ENCODE measurements around the gene APBA2. TPM values are rescaled to one million over a fixed set of nuclear protein-coding genes. Genes with fewer than 3 reads are reported as not detected.

The APBA2 gene
- total RNA-seq, 1 donor from 2014 or later, result 51.4 TPM

- DNase-seq (ENCODE audit: low read depth), result no peak
- no peaks in the 10 kb centered on the region for H3K36me3 ChIP-seq (ENCODE audit: control insufficient read depth, insufficient read depth, low read length)
- H3K4me3 ChIP-seq (ENCODE audit: low read depth, low read length), result no peak overlapping the region
- H3K27me3 ChIP-seq (ENCODE audit: control insufficient read depth, insufficient read depth, low read length), result no peaks in the 10 kb centered on the region
- TF ChIP-seq, protein P1, sequence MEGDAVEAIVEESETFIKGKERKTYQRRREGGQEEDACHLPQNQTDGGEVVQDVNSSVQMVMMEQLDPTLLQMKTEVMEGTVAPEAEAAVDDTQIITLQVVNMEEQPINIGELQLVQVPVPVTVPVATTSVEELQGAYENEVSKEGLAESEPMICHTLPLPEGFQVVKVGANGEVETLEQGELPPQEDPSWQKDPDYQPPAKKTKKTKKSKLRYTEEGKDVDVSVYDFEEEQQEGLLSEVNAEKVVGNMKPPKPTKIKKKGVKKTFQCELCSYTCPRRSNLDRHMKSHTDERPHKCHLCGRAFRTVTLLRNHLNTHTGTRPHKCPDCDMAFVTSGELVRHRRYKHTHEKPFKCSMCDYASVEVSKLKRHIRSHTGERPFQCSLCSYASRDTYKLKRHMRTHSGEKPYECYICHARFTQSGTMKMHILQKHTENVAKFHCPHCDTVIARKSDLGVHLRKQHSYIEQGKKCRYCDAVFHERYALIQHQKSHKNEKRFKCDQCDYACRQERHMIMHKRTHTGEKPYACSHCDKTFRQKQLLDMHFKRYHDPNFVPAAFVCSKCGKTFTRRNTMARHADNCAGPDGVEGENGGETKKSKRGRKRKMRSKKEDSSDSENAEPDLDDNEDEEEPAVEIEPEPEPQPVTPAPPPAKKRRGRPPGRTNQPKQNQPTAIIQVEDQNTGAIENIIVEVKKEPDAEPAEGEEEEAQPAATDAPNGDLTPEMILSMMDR (IDR thresholded peaks at IDR 0.05; ENCODE audit: insufficient read depth, low read length, poor library complexity, severe bottlenecking), result no peak
These were observed 143.9 kb downstream of the APBA2 start for GRCh38 chr15:29029651-29030195.

- H3K27me3 ChIP-seq (ENCODE audit: control insufficient read depth, insufficient read depth, low read length), result no peaks in the 10 kb centered on the region
- TF ChIP-seq, protein P1 (IDR thresholded peaks at IDR 0.05; ENCODE audit: insufficient read depth, low read length, poor library complexity, severe bottlenecking), result no peak
- no peak overlapping the region for H3K4me3 ChIP-seq (ENCODE audit: low read depth, low read length)
- H3K36me3 ChIP-seq (ENCODE audit: control insufficient read depth, insufficient read depth, low read length), result no peaks in the 10 kb centered on the region
- DNase-seq (ENCODE audit: low read depth), result no peak
These were observed 145.9 kb downstream of the APBA2 start for GRCh38 chr15:29031502-29032228.

DNA sequence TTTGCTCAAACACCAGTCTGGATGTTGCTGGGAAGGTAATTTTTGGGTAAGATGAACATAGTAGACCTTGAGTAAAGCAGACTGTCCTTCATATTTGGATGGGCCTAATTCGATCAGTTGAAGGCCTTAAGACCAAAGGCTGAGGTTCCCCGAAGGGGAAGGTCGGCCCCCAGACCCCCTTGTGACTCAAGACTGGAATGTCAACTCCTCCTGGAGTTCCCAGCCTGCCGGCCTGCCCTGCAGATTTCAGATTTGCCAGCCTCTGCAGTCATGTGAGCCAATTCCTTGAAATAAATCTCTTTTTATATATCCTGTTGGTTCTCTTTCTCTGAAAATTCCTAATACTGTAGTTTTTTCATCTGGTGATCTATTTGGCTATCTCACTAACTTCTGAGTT, 146.5 kb downstream of the APBA2 start:
- TF ChIP-seq, protein P1 (IDR thresholded peaks at IDR 0.05; ENCODE audit: insufficient read depth, low read length, poor library complexity, severe bottlenecking), result no peak

GRCh38 chr15:29032751-29033150, 147.0 kb downstream of the APBA2 start:
- Histone ChIP-seq H3K36me3 (ENCODE audit: control insufficient read depth, insufficient read depth, low read length) (no peaks in the 10 kb centered on the region), H3K27me3 (ENCODE audit: control insufficient read depth, insufficient read depth, low read length) (no peaks in the 10 kb centered on the region), H3K4me3 (ENCODE audit: low read depth, low read length) (no peak overlapping the region)
- TF ChIP-seq, protein P1 (IDR thresholded peaks at IDR 0.05; ENCODE audit: insufficient read depth, low read length, poor library complexity, severe bottlenecking), result no peak
- DNase-seq (ENCODE audit: low read depth), result no peak

More for the DNA sequence above, 146.5 kb downstream of the APBA2 start:
- Histone ChIP-seq H3K36me3 (ENCODE audit: control insufficient read depth, insufficient read depth, low read length) (no peaks in the 10 kb centered on the region), H3K4me3 (ENCODE audit: low read depth, low read length) (no peak overlapping the region), H3K27me3 (ENCODE audit: control insufficient read depth, insufficient read depth, low read length) (no peaks in the 10 kb centered on the region)
- no peak for DNase-seq (ENCODE audit: low read depth)

DNA sequence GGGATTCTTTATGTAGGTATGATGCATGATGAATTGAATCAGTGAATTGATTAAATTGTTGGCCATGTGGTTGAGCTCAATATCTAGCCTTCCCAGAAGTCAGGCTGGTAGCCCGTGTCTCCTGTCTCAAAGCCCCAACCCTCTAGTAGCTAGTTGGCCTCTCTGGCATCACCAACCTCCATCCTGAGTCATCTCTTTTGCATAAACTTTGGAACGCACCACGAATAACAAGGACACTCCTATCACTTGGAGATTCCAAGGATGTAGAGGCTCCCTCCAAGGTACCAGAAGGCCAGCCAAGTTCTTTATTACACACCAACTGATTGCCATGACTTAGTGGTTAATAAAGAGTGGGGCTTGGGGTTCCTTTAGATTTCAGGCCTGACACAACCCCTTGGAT, 148.4 kb downstream of the APBA2 start:
- TF ChIP-seq, protein P1 (IDR thresholded peaks at IDR 0.05; ENCODE audit: insufficient read depth, low read length, poor library complexity, severe bottlenecking), result no peak
- H3K27me3 ChIP-seq (ENCODE audit: control insufficient read depth, insufficient read depth, low read length), result no peaks in the 10 kb centered on the region
- DNase-seq (ENCODE audit: low read depth), result no peak
- no peaks in the 10 kb centered on the region for H3K36me3 ChIP-seq (ENCODE audit: control insufficient read depth, insufficient read depth, low read length)
- H3K4me3 ChIP-seq (ENCODE audit: low read depth, low read length), result no peak overlapping the region
